Heart right ventricle (tissue), 16 donors: ENCODE measurements around the gene PGAM1. TPM values are rescaled to one million over a fixed set of nuclear protein-coding genes. Genes with fewer than 3 reads are reported as not detected.
A peak's percentile ranks its signal among the peaks of the same experiment; 100 is the strongest.

Source experiments
- ATAC-seq, 8 donors: fragments of 200-7000 bp; cut with Tn5 transposase; one replicate each; pipeline ENCODE4 v1.9.1; 2020; ENCODE audit warnings: mild to moderate bottlenecking in 8 of 8, moderate library complexity in 8 of 8, moderate number of reproducible peaks in 1 of 8
- DNase-seq, 2 donors: peaks; one replicate each; pipeline ENCODE4 v3.0.0-alpha.2; 2020
- H3K27ac ChIP-seq, 10 donors: fragments of 200-600 bp; sonication (generic) in 2 of 10; one replicate each; pipeline versions ENCODE4 v1.5.0 to v1.8.0; 2020 to 2022; ENCODE audit warnings: mild to moderate bottlenecking in 3 of 10
- H3K27me3 ChIP-seq, 7 donors: fragments of 200-600 bp; one replicate each; pipeline ENCODE4 v1.8.0; 2021 to 2022; ENCODE audit warnings: mild to moderate bottlenecking in 2 of 7
- H3K36me3 ChIP-seq, 9 donors: fragments of 200-600 bp; sonication (generic) in 1 of 9; one replicate each; pipeline versions ENCODE4 v1.5.0 to v1.8.0; 2020 to 2022; ENCODE audit warnings: mild to moderate bottlenecking in 2 of 9
- H3K4me1 ChIP-seq, 9 donors: fragments of 200-600 bp; sonication (generic) in 1 of 9; one replicate each; pipeline versions ENCODE4 v1.5.0 to v1.8.0; 2020 to 2022; ENCODE audit warnings: mild to moderate bottlenecking in 4 of 9
- H3K4me3 ChIP-seq, 10 donors: fragments of 200-600 bp; sonication (generic) in 2 of 10; one replicate each; pipeline versions ENCODE4 v1.5.0 to v1.8.0; 2020 to 2022; ENCODE audit warnings: mild to moderate bottlenecking in 7 of 10, moderate library complexity in 2 of 10
- H3K9me3 ChIP-seq, 11 donors: fragments of 200-600 bp in 10 of 11; sonication (generic) in 2 of 11; one replicate each; pipeline versions ENCODE4 v1.5.0 to v1.8.0; 2013 to 2022; ENCODE audit warnings: mild to moderate bottlenecking in 2 of 11, control low read depth in 1 of 11, moderate library complexity in 1 of 11
- WGBS, 2 donors: extraction: QIAGEN DNeasy Blood & Tissue Kit; methylation state at CpG; one replicate each; pipeline ENCODE4 v1.1.7; 2013; ENCODE audit warnings: inconsistent platforms in 1 of 2; 5-methylcytosine and 5-hydroxymethylcytosine counted together
- intact Hi-C, 10 donors: fragments of 100-400 bp; cut with DNase I; formaldehyde crosslinking; loops; one replicate each; pipeline versions ENCODE4 v1.11.1 to v1.14.2; 2022
- polyA plus RNA-seq, 2 donors: library from polyadenylated mRNA; stranded (reverse); fragments of 200-250 nt; gene quantifications; one replicate each; pipeline ENCODE4 v1.2.3, GENCODE V29; 2013
- total RNA-seq, 10 donors: library from RNA; stranded (reverse); fragmentation: NEBNext Ultra II Directional in 3 of 10; extraction: Animal tissue kit (Norgen Biotek cat#: 25700) in 3 of 10; gene quantifications; one replicate each; pipeline versions ENCODE4 v1.2.1 to v1.2.4, GENCODE V29; 2021 to 2023
- TF ChIP-seq, protein P1 (sequence below), 9 donors: fragments of 200-600 bp; sonication (generic) in 2 of 9; IDR thresholded peaks; one replicate each; pipeline versions ENCODE4 v1.5.0 to v1.8.0; 2021 to 2022; ENCODE audit warnings: antibody characterized with exemption in 9 of 9, mild to moderate bottlenecking in 5 of 9, moderate library complexity in 1 of 9
- donor health status: Arrhythmogenic right ventricular cardiomyopathy.
- donor health status: ischemic (EF 13 %, LVEDD 7.1; RV severe dilation, severe dysfunction).
- donor health status: healthy with polysubstance abuse.
- donor health status: DM: no; HTN: yes; CAD: no.
- donor health status: DM: no; HTN: no; CAD: no.
- donor health status: ischemic (EF 25% LVEDD 6.9; RV normal size, moderate dysfunction).
- donor health status: ischemic (EF 25% LVEDD 5.7; RV mildly dilated, moderate dysfunction).
- donor health status: healthy.
- donor health status: DM: yes; HTN: yes; CAD: no.
- donor health status: Ischemic cardiomyopathy.
- donor health status: ischemic (EF 35%, LVEDD 5.7; RV mildly dilated, moderate dysfunction).
- donor health status: nonischemic (EF 11% LVEDD 7.7; RV severe dilation, severe dysfunction).
- donor health status: DM: yes; HTN: yes; CAD: no.
- donor health status: PGD.
- donor health status: ischemic (EF 29% LVEDD 5.4; RV normal size, mild dysfunction).
- donor health status: nonischemic (EF 23%, LVEDD 6.1; RV moderate dilation, normal function).

The PGAM1 gene
- total and polyA plus RNA-seq, 12 donors = 21.5 to 389 (median 246) TPM

DNA sequence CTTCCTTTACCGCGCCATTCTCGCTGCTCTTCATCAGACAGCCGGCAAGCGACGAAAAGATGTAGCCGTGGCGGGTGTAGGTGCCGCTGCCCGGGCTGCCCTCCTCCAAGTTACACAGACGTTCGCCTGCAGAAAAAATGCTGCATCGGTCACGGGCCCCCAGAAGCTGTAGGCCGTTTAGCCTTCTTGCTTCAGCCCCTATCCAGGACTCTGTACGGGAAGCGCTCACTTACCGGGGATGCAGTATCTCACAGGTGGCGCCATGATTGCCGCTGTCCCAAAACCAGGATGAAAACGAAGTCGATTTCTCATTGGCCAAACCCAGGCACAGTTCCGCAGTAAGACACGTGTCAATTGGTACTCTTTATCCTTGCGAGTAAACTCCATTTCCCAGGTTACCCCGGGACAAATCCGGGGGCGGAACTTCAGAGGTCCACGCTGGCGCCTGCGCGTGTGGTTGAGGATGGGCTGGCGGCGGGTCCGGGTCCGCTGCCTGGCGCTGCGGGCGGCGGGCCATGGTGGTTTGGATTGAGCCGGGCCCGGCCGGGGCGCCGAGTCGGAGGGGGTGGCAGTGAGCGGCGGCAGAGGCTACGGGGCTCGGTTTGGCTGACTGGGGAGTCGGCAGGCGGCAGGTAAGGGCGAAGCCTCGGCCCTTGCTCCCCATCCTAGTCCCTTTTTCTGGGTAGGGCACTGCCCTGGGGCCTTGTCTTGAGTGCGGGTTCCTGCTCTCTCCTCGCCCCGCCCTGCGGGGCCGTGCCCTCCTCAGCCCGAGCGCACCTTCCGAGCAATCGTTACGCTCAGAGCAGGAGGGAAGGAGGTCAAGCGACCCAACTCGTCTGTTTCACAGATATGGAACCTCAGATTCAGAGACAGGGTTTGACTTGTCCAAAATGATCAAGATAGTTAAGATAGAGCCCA is 20.0 kb downstream of the PGAM1 start, which contains the start of the genes EXOSC1 and ZDHHC16:
Gene EXOSC1 (minus strand): TSS at position 285 of the 918 bp plus-strand sequence. CDS start 21 bp downstream, at position 264.
Gene ZDHHC16 (plus strand): TSS at position 454 of the 918 bp plus-strand sequence. CDS start 5,501 bp downstream, outside the sequence.
- peaks cover 12 to 51% (median 44%) of the 10 kb centered on the region in 9 donors for H3K4me1 ChIP-seq
- WGBS, 2 donors = 0% methylated on average over 66 of the region's 66 CpGs
- TF ChIP-seq, protein P1, sequence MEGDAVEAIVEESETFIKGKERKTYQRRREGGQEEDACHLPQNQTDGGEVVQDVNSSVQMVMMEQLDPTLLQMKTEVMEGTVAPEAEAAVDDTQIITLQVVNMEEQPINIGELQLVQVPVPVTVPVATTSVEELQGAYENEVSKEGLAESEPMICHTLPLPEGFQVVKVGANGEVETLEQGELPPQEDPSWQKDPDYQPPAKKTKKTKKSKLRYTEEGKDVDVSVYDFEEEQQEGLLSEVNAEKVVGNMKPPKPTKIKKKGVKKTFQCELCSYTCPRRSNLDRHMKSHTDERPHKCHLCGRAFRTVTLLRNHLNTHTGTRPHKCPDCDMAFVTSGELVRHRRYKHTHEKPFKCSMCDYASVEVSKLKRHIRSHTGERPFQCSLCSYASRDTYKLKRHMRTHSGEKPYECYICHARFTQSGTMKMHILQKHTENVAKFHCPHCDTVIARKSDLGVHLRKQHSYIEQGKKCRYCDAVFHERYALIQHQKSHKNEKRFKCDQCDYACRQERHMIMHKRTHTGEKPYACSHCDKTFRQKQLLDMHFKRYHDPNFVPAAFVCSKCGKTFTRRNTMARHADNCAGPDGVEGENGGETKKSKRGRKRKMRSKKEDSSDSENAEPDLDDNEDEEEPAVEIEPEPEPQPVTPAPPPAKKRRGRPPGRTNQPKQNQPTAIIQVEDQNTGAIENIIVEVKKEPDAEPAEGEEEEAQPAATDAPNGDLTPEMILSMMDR (IDR thresholded peaks at IDR 0.05) = peak in 3 of 9 donors; percentile 16 to 42 (median 18)
- intact Hi-C loops = loop anchor here in 1 of 10 donors (2.0 kb wide), 1 partner anchor 53 kb away; the partner anchor contains the start of genes MMS19 and UBTD1
- H3K36me3 ChIP-seq = peaks cover 0 to 32% (median 5%) of the 10 kb centered on the region in 9 donors
- ATAC-seq (peak; percentile 97 to 99 (median 98)), DNase-seq (peak; percentile 85 to 93)
- peak within 1 kb of the TSS in 8 of 10 donors; percentile 59 to 88 (median 79) for H3K27ac ChIP-seq
- no peaks in the 10 kb centered on the region for H3K9me3 ChIP-seq
- no peaks in the 10 kb centered on the region for H3K27me3 ChIP-seq
- H3K4me3 ChIP-seq = peak within 1 kb of the TSS; percentile 68 to 99 (median 96)

DNA sequence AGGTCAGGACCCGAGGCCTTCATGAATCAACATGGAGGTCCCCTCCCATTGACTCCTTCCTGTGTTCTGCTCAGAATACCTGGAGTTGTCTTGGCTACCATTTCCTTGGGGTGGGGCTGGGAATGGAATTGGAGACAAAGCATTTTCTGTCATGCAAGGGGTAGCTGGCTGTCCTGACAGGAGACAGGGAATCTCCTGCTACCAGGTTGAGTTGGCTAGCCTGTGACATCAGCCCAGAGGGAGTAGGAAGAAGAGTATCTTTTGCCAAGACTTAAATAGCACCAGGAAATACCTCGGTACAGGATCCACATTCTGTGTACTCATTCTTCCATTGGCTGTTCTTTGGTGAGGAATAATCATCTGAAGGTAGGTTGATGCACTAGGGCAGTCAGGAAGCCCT is 24.8 kb downstream of the PGAM1 start:
- no peak for DNase-seq
- Histone ChIP-seq H3K36me3 (peaks cover 0 to 49% (median 0%) of the 10 kb centered on the region in 9 donors), H3K4me1 (peaks cover 10 to 84% (median 48%) of the 10 kb centered on the region in 9 donors), H3K4me3 (no peak overlapping the region), H3K27ac (peak overlapping the region in 4 of 10 donors; percentile 21 to 72 (median 44)), H3K9me3 (no peaks in the 10 kb centered on the region), H3K27me3 (no peaks in the 10 kb centered on the region)
- WGBS, 2 donors = 38 to 39% methylated on average over 2 of the region's 2 CpGs
- TF ChIP-seq, protein P1 (IDR thresholded peaks at IDR 0.05) = no peak
- ATAC-seq = peak in 2 of 8 donors; percentile 3 to 26
- intact Hi-C loops = no loop called here

DNA sequence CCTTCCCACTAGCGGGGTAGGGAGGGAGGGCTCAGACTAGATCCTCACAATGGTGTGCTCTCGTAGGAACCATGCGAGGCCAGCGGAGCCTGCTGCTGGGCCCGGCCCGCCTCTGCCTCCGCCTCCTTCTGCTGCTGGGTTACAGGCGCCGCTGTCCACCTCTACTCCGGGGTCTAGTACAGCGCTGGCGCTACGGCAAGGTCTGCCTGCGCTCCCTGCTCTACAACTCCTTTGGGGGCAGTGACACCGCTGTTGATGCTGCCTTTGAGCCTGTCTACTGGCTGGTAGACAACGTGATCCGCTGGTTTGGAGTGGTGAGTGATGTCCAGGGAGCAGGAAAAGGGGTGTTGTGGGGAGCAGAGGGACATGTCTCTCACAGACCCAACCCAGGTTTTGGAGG is 25.6 kb downstream of the PGAM1 start:
- ATAC-seq = peak in 1 of 8 donors; percentile 15
- Histone ChIP-seq H3K4me1 (peaks cover 10 to 82% (median 45%) of the 10 kb centered on the region in 9 donors), H3K36me3 (peaks cover 0 to 57% (median 5%) of the 10 kb centered on the region in 9 donors), H3K27me3 (no peaks in the 10 kb centered on the region), H3K4me3 (no peak overlapping the region), H3K9me3 (no peaks in the 10 kb centered on the region), H3K27ac (peak overlapping the region in 3 of 10 donors; percentile 13 to 72 (median 37))
- WGBS, 2 donors = 92 to 95% methylated on average over 17 of the region's 17 CpGs
- intact Hi-C loops = no loop called here
- DNase-seq = no peak
- TF ChIP-seq, protein P1 (IDR thresholded peaks at IDR 0.05) = no peak

DNA sequence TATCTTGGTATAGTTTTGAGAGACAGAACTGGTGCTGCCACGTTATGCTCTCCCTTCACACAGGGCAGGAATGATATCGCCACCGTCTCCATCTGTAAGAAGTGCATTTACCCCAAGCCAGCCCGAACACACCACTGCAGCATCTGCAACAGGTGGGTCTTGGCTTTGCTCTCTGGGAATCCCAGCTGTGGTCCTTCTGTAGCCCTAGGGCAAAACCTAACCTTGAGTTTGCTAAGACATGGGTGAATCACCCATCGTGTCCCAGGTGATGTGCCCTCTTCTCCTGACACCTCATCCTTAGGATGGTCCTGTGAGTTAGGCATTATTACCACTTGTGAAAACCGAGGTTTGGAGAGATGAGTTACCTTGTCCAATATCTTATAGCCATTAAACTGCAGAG is 26.4 kb downstream of the PGAM1 start:
- WGBS, 2 donors = 92 to 94% methylated on average over 6 of the region's 6 CpGs
- no peak for ATAC-seq
- peaks cover 10 to 74% (median 38%) of the 10 kb centered on the region in 9 donors for H3K4me1 ChIP-seq

More for the DNA sequence above, 26.4 kb downstream of the PGAM1 start:
- no peaks in the 10 kb centered on the region for H3K27me3 ChIP-seq
- no peak overlapping the region for H3K4me3 ChIP-seq
- no peaks in the 10 kb centered on the region for H3K9me3 ChIP-seq
- peak overlapping the region in 2 of 10 donors; percentile 7 to 72 for H3K27ac ChIP-seq
- no peak for DNase-seq
- TF ChIP-seq, protein P1 (IDR thresholded peaks at IDR 0.05) = no peak
- intact Hi-C loops = no loop called here
- peaks cover 0 to 64% (median 12%) of the 10 kb centered on the region in 9 donors for H3K36me3 ChIP-seq
